ENCODE results near the gene CSPG4.

DNA sequence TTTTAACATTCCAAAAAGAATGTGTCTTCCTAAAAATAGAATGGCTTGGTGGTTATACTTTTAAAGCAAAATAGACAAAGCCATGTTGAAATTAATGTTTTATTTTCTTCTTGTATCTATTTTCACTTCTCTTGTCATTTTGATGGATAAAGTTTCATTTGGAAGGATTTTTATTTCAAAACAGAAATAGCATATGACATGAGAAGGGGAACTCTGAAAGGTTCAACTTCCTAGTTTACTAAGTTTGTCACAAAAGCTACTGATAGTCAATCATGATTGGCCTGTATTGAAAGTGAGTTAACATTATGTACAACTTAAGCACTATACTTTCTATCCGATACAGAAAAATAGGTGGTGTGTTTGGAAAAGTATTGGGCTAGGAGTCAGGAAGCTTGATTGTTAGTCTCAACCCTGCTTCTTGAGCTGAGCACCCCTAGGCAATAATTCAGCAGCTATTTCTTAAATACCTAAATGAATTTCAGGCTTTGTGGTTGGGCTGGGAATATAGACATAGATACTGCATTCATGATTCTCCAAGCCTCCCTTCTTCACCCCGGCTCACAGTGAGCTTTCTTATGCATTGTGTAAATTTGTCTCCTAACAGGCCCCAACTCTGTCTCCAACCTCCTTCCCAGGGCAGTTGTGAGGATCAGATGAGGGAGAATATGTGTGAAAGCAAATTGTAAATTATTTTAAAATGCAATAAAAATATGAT is 46.9 kb upstream of the CSPG4 start:
- no peak for TF ChIP-seq EZH2 (IDR thresholded peaks at IDR 0.05; ENCODE audit: borderline replicate concordance, low read length)
- TF ChIP-seq, protein P1, sequence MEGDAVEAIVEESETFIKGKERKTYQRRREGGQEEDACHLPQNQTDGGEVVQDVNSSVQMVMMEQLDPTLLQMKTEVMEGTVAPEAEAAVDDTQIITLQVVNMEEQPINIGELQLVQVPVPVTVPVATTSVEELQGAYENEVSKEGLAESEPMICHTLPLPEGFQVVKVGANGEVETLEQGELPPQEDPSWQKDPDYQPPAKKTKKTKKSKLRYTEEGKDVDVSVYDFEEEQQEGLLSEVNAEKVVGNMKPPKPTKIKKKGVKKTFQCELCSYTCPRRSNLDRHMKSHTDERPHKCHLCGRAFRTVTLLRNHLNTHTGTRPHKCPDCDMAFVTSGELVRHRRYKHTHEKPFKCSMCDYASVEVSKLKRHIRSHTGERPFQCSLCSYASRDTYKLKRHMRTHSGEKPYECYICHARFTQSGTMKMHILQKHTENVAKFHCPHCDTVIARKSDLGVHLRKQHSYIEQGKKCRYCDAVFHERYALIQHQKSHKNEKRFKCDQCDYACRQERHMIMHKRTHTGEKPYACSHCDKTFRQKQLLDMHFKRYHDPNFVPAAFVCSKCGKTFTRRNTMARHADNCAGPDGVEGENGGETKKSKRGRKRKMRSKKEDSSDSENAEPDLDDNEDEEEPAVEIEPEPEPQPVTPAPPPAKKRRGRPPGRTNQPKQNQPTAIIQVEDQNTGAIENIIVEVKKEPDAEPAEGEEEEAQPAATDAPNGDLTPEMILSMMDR (conservative IDR thresholded peaks at IDR 0.05 in 1 of 2, IDR thresholded peaks at IDR 0.05 in 1 of 2; ENCODE audit: extremely low read depth in 1 of 2, insufficient read depth in 1 of 2, low read depth in 1 of 2, low read length in 2 of 2) = no peak

Data from mammary epithelial cell (primary cell).